Progenitor cell of endocrine pancreas (in vitro differentiated cells): ENCODE results near the gene CPED1. TPM values are rescaled to one million over a fixed set of nuclear protein-coding genes. Genes with fewer than 3 reads are reported as not detected.

Experiments used
- DNase-seq: peaks from one replicate; pipeline ENCODE4 v3.0.0; 2021; ENCODE audit warnings: low spot score; ENCODE audit not compliant: unreplicated experiment
- H3K27ac Mint-ChIP-seq: 2 replicates; pipeline ENCODE4 v1.8.0; 2021; ENCODE audit warnings: mild to moderate bottlenecking, moderate library complexity, mixed read lengths
- H3K27me3 Mint-ChIP-seq: 2 replicates; pipeline ENCODE4 v1.8.0; 2021; ENCODE audit warnings: mixed read lengths
- H3K36me3 Mint-ChIP-seq: 2 replicates; pipeline ENCODE4 v1.8.0; 2022; ENCODE audit warnings: mixed read lengths; ENCODE audit not compliant: insufficient read depth
- H3K4me1 Mint-ChIP-seq: 2 replicates; pipeline ENCODE4 v1.8.0; 2021; ENCODE audit warnings: low read depth, mixed read lengths
- H3K4me3 Mint-ChIP-seq: 2 replicates; pipeline ENCODE4 v1.8.0; 2021; ENCODE audit warnings: low read depth, mild to moderate bottlenecking, moderate library complexity, mixed read lengths
- H3K9me3 Mint-ChIP-seq: 2 replicates; pipeline ENCODE4 v1.8.0; 2021; ENCODE audit warnings: low read depth, mixed read lengths
- CTCF ChIP-seq: fragments of 200-600 bp; sonication (generic); IDR thresholded peaks from one replicate; pipeline ENCODE4 v1.5.0; 2021; ENCODE audit warnings: antibody characterized with exemption, mild to moderate bottlenecking; ENCODE audit not compliant: unreplicated experiment
- total RNA-seq: library from RNA; stranded (reverse); gene quantifications from 2 replicates; pipeline ENCODE4 v1.2.1, GENCODE V29; 2021

The CPED1 gene
- total RNA-seq, 1 donor from 2014 or later: 1.1 TPM

- Mint-ChIP-seq H3K27me3 (no peaks in the 10 kb centered on the region), H3K4me1 (no peaks in the 10 kb centered on the region)
Measured at GRCh38 chr7:121084256-121084655, 95.7 kb downstream of the CPED1 start.

GRCh38 chr7:121084748-121085336 is 96.3 kb downstream of the CPED1 start:
- DNase-seq: no peak
- Mint-ChIP-seq H3K27me3 (no peaks in the 10 kb centered on the region), H3K27ac (no peak overlapping the region), H3K4me1 (no peaks in the 10 kb centered on the region), H3K4me3 (no peak overlapping the region), H3K36me3 (no peaks in the 10 kb centered on the region), H3K9me3 (no peaks in the 10 kb centered on the region)
- no peak for TF ChIP-seq CTCF

More at GRCh38 chr7:121084256-121084655, 95.7 kb downstream of the CPED1 start:
- DNase-seq: no peak
- Mint-ChIP-seq H3K4me3 (no peak overlapping the region), H3K36me3 (no peaks in the 10 kb centered on the region), H3K9me3 (no peaks in the 10 kb centered on the region), H3K27ac (no peak overlapping the region)
- TF ChIP-seq CTCF: no peak

GRCh38 chr7:121085922-121086321 is 97.4 kb downstream of the CPED1 start:
- no peak for DNase-seq
- H3K4me3 Mint-ChIP-seq: no peak overlapping the region
- H3K9me3 Mint-ChIP-seq: no peaks in the 10 kb centered on the region
- H3K27me3 Mint-ChIP-seq: no peaks in the 10 kb centered on the region
- no peaks in the 10 kb centered on the region for H3K4me1 Mint-ChIP-seq
- H3K36me3 Mint-ChIP-seq: no peaks in the 10 kb centered on the region
- H3K27ac Mint-ChIP-seq: no peak overlapping the region
- TF ChIP-seq CTCF: no peak

GRCh38 chr7:121088870-121089269 is 100.4 kb downstream of the CPED1 start:
- TF ChIP-seq CTCF: no peak

GRCh38 chr7:121094829-121095228 is 106.3 kb downstream of the CPED1 start:
- H3K4me3 Mint-ChIP-seq: no peak overlapping the region
- no peak for DNase-seq
- H3K4me1 Mint-ChIP-seq: peaks cover 2% of the 10 kb centered on the region
- H3K9me3 Mint-ChIP-seq: no peaks in the 10 kb centered on the region
- no peaks in the 10 kb centered on the region for H3K36me3 Mint-ChIP-seq
- TF ChIP-seq CTCF: no peak
- H3K27ac Mint-ChIP-seq: no peak overlapping the region
- H3K27me3 Mint-ChIP-seq: no peaks in the 10 kb centered on the region

More at GRCh38 chr7:121088870-121089269, 100.4 kb downstream of the CPED1 start:
- Mint-ChIP-seq H3K9me3 (no peaks in the 10 kb centered on the region), H3K36me3 (no peaks in the 10 kb centered on the region), H3K4me1 (no peaks in the 10 kb centered on the region), H3K27me3 (no peaks in the 10 kb centered on the region), H3K27ac (no peak overlapping the region), H3K4me3 (no peak overlapping the region)
- DNase-seq: no peak
